ENCODE data around the gene NDUFV1.

GRCh38 chr11:67607507-67607906 lies 771 bp downstream of the NDUFV1 start:
- no peak for TF ChIP-seq ZNF274 (IDR thresholded peaks at IDR 0.05; ENCODE audit: low read depth, low read length)
- no peak for TF ChIP-seq YY1 (IDR thresholded peaks at IDR 0.05; ENCODE audit: insufficient read depth, insufficient read length)
